22Rv1 (cell line): Measurements from ENCODE around the gene PADI6.

Experiments
- CTCF ChIP-seq: fragments of 450-650 bp; IDR thresholded peaks from 2 replicates; pipeline ENCODE4 v1.5.1; 2017; ENCODE audit warnings: mild to moderate bottlenecking
- ZFX ChIP-seq: fragments of 450-650 bp; IDR thresholded peaks from 2 replicates; pipeline ENCODE4 v1.6.1; 2017; ENCODE audit warnings: antibody characterized with exemption, borderline replicate concordance

DNA sequence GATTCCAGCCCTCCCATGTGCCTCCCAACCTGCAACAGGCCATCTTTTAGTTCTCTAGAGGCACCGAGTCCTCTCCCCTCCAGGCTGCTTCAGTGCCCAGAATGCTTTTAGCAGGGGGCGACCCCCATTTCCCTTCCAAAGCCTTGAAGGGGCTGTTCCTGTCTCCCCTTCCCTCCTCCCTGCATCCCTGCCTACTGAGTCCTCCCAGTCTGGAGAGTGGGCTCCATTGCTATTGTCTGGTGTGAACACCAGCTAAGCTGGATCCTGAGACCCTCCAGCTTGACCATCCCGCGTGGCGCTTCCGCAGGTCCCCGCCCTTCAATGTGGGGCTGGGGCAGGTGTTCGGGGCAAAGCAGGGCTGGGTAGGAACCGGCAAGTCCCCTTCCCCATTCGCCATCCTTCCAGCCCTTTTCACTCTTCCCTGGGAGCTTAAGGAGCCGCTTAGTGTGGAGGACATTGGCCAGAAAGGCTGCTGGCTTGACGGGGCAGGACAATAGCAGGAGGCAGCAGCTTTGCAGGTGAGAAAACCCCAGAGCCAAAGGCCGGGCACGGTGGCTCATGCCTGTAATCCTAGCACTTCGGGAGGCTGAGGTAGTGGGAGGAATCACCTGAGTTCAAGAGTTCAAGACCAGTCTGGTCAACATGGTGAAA is 32.2 kb downstream of the PADI6 start:
- no peak for TF ChIP-seq CTCF
- TF ChIP-seq ZFX = no peak
